Right lobe of liver (tissue), 5 donors: ENCODE data around the gene GPX5. TPM values are rescaled to one million over a fixed set of nuclear protein-coding genes. Genes with fewer than 3 reads are reported as not detected.

Source experiments
- total RNA-seq, 6 experiments: library from RNA; depleted of rRNA in 2 of 6; stranded (reverse); fragments of >200 nt in 2 of 6; fragmentation: NEBNext Ultra II Directional in 3 of 6; extraction: Animal tissue kit (Norgen Biotek cat#: 25700) in 3 of 6; gene quantifications; one replicate each; pipeline versions ENCODE4 v1.1.0 to v1.2.4, GENCODE V29; 2016 to 2023
- donor health status: DM: no; HTN: no; CAD: no.
- donor health status: DM: no; HTN: no; CAD: no.
- donor health status: DM: no; HTN: yes; CAD: no.
- donor health status: DM: no; HTN: yes; CAD: no.

The GPX5 gene
- total RNA-seq, 6 experiments from 2014 or later, result not detected

Other genes starting within 250 kb of the GPX5 start
- 1 to 10 TPM; 1.1 to 2.0 (median 1.3) TPM for gene PGBD1, start 244.3 kb upstream of the GPX5 start, total RNA-seq
- gene ZSCAN31, start 189.7 kb upstream of the GPX5 start, total RNA-seq, result 1 to 10 TPM; 3.7 to 6.9 (median 4.6) TPM
- gene ZKSCAN3, start 175.9 kb upstream of the GPX5 start, total RNA-seq, result 1 to 10 TPM; 1.3 to 3.8 (median 2.5) TPM
- 1 to 10 TPM; 1.4 to 1.6 (median 1.5) TPM for gene ZSCAN12, start 126.1 kb upstream of the GPX5 start, total RNA-seq
- gene ZSCAN23, start 82.4 kb upstream of the GPX5 start, total RNA-seq, result under 1 TPM in 5 of 6 experiments, not detected in 1; 0.25 to 0.73 (median 0.43) TPM
- not detected for gene GPX6, start 10.1 kb upstream of the GPX5 start, total RNA-seq